Measurements from ENCODE around the gene COL6A2.

COL6A2 gene

GRCh38 chr21:46116776-46117585, 19.1 kb downstream of the COL6A2 start:
- no peak for DNase-seq

DNA sequence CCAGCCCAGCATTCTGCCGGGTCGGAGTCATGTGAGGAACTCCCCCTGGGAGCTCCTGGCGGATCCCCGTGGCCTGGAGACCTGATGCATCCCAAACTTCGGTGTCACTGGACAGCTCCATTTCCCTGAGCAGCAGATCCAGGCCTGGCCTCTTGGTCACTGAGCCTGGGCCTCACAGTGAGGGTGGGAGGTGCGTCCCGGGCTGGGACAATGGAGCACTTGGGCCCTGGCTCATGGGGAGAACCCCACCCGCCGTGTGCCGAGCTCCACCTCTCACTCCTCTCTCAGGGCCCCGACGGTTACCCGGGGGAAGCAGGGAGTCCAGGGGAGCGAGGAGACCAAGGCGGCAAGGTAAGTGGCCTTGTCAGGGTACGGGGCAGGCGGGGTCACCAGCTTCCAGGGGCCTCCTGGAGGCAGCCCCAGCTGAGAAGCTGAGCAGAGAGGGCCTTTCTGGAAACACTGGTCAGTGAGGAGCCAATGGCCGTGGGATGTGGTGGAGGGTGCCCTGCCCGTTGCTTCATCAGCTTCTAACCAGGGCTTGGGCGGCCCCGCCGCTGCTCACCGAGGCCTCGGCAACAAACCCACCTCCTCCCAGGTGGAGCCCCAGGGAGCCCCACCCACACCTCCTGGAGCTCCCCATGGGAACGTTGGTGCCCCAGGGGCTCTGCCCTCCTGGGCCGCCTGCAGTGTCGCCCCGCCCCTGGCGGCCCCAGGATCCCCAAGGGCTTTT, 19.8 kb downstream of the COL6A2 start:
- DNase-seq, result no peak

- no peak for DNase-seq
Observed at GRCh38 chr21:46118316-46119143, 20.6 kb downstream of the COL6A2 start.

DNA sequence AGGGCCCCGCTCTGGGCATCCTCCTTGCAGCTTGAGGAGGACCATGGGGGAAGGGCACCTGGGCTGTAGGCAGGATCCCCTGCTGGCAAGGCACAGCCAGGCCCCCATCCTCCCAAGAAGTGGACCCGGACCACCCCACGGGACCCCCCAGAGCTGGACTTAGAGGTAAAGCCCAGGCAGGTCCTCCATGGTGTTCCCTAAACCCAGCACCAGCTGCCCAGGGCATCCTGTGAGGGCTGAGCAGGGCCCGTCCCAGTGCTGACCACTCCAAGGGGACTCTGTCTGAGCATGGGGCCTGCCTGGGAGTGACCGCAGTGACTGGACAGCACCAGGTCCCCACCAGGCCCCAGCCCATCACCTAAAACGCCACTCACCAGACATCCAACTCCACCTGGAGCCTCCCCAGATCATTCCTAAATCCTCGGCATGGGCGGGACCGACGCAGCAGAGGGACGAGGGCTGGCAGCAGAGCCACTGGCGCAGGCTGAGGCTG, 21.3 kb downstream of the COL6A2 start:
- no peak for DNase-seq

DNA sequence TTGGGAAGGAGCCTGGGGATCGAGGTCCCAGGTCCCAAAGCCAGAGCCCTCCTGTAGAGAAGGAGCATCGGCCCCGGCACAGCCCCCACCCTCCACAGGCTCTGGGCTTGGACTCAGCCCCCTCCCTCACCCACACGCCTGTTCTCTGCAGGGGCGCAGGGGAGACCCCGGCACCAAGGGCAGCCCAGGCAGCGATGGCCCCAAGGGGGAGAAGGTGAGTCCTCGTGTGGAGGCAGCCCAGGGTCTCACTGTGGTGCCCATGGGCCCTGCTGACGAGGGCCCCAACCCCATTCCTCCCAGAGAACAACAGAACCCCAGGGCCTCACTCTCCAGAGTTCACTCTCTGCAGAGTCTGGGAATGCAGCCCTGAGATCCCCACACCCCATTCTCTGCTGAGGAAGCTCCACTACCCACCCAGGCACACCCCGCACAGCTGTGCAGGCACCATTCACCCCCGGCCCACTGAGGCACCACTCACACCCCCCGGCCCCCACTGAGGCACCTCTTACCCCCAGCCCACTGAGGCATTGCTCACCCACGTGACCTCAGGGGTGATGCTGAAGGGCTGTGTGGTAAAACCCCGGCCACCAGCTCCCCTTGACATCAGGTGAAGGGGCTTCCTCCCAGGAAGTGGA, 21.8 kb downstream of the COL6A2 start:
- no peak for DNase-seq

- DNase-seq, result no peak
Observed at GRCh38 chr21:46120301-46121285, 22.7 kb downstream of the COL6A2 start.

DNA sequence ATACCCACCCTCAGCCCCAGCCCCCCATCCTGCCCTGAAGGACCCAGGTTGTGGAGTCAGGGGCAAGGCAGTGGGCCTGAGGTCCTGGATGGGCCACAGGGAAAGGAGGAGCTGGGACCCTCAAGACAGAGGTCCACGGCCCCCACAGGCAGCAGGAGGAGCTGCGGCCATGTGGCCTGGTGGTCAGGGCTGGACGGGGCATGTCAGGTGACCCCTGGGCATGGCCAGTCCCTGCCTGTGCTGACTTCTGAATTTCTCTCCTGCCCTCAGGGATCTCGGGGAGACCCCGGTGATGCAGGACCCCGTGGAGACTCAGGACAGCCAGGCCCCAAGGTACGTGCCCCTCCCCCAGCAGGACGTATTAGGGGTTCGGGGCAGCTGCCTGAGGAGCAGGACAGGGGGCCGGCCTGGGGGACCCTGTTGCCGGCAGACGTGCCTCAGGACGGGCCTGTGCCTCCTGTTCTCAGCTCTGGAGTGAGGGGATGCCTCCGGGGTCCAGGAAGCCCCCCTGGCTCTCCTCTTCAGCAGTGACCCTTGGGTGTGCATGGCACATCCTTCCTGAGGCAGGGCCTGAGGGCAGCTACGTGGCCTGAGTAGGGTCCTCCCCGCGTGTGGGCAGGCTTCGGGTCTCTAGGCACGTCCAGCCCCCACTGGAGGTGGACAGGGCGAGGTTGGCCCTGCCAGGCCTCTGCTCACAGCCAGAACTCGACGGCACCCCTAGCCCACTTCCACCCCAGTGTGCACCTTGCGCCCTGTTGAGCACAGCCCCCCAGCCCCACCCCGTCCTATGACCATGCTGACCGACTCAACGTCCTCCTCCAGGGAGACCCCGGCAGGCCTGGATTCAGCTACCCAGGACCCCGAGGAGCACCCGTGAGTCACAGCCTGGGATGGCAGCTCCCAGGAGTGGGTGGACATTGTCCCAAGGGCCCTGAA, 23.6 kb downstream of the COL6A2 start:
- no peak for DNase-seq

- DNase-seq, result no peak
Observed at GRCh38 chr21:46122237-46122671, 24.3 kb downstream of the COL6A2 start.

- DNase-seq, result no peak
Observed at GRCh38 chr21:46122758-46123683, 25.1 kb downstream of the COL6A2 start.

DNA sequence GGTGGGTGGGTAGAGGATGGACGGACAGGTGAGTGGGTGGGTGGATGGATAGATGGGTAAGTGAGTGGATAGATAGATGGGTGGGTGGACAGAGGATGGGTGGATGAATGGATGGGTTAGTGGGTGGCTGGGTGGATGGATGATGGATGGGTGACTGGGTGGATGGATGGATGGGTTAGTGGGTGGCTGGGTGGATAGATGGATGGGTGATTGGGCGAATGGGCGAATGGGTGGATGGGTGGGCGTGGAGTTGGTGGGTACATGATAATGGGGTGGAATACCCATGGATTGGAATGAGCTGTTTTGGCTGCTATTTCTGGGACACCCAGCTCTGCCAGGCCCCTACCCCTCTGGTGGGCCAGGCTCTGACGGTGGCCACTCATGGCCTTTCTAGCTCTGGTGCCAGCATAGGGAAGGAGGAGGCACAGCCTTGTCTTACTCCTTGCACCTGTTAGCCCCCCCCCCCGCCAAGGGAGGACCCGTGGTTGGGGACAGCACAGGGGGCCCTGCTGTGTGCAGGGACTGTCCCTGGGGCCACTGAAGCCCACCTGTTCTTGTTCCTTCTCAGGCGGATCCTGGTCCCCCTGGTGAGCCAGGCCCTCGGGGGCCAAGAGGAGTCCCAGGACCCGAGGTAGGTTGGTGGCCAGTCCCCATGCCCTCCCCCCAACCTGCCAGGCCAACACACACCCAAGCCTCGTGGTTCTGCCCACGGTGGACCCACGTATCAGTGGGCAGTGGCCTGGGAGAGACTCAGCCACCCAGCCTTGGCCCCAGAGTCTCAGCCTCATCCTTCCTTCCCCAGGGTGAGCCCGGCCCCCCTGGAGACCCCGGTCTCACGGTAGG, 26.4 kb downstream of the COL6A2 start:
- no peak for DNase-seq

- no peak for DNase-seq
Observed at GRCh38 chr21:46124926-46125845, 27.3 kb downstream of the COL6A2 start.

DNA sequence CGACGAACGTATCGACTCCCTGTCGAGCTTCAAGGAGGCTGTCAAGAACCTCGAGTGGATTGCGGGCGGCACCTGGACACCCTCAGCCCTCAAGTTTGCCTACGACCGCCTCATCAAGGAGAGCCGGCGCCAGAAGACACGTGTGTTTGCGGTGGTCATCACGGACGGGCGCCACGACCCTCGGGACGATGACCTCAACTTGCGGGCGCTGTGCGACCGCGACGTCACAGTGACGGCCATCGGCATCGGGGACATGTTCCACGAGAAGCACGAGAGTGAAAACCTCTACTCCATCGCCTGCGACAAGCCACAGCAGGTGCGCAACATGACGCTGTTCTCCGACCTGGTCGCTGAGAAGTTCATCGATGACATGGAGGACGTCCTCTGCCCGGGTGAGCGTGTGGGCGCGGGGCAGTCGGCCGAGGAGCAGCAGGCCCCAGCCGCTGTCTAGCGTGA, 28.0 kb downstream of the COL6A2 start:
- no peak for DNase-seq

DNA sequence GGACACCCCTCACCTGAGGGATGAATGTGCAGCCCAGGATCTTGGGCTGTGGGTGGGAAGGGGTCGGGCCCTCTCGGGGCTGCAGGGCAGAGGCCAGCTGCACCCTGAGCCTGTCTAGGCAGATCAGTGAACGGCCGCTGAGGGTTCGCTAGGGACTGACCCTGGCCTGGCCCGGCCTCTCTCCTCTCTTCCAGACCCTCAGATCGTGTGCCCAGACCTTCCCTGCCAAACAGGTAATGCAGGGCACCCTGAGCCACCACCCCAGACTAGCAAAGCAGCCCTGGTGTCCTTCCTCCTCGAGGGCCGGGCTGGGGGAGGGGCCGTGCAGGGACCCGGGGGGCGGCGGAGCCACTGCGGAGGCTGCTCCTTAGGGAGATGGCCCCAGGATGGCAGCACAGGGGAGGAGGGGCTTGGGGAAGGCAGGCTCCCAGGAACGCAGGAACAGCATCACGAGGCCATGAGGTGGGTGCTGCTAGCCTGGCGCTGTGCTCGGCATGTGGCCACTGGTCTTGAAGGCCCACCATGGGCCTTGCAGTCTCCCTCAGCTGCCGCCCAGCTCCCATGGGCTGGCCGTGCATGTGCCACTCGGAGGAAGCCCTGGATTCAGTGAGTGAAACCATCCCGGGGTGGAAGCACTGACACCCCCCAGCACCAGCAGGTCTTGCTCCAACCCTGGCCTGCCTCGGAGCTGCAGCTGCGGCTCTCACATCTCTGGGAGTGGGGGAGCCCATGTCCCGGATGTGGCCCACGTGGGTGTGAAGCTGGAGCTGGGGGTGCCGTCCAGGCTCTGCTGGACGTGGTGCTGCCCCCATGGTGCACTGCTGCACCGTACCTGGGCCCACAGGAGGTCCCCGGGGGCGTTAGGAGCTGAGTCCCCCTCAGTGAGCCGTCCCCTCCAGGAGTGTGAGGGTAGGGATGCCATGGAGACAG, 28.7 kb downstream of the COL6A2 start:
- no peak for DNase-seq

DNA sequence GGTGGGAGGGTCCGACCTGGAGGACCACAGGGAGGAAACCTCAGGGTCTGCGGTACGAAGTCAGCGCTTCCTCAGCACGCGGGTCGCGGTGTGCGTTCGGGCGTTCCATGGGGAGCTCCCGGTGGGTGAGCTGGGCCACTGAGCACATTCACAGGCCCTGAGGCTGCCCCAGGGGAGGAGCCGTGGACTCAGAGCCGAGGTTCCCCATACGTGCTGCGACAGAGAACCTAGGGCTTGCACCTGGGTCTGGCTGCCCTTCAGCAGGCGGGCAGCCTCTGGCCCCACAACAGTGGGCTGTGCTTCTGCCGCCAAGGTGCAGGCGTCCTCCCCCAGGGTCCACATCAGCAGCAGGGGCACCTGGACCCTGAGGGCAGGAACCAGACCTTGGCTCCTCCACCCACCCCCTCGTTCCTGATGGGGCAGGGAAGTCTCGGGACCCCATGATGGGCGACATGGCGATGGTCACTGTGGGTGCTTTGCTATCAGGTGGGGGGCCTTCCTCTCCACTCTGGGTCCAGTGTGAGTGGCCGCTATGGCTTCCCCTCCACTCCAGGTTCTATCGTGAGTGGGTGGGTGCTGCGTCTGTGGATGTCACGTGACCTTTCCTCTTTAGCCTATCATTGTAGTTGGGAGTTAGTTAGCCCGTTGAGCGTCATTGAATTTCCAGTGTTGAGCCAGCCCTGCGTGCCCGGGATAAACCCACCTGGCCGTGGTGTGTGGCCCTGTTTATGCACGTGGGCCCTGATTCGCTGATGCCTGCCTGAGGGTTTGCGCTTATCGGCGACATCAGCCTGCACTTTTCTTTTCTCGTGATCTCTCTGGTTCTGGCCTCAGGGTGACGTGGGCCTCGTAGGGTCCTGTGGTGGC, 29.6 kb downstream of the COL6A2 start:
- DNase-seq, result no peak

Data from CD4-positive, alpha-beta T cell treated with Interleukin-1 beta for 1 hour (primary cell).